NCI-H1417 (cell line): ENCODE measurements around the gene PLD1.
"Not testable (repeated sequence)": the region's sequence is repeated elsewhere in the genome, so short reads cannot be mapped to it uniquely, and the experiment has no call there.

Source experiments
- DNase-seq, 3 experiments: peaks; one replicate each; lab custom pipeline; 2025; lab: John Stamatoyannopoulos, UW

Gene PLD1

DNA sequence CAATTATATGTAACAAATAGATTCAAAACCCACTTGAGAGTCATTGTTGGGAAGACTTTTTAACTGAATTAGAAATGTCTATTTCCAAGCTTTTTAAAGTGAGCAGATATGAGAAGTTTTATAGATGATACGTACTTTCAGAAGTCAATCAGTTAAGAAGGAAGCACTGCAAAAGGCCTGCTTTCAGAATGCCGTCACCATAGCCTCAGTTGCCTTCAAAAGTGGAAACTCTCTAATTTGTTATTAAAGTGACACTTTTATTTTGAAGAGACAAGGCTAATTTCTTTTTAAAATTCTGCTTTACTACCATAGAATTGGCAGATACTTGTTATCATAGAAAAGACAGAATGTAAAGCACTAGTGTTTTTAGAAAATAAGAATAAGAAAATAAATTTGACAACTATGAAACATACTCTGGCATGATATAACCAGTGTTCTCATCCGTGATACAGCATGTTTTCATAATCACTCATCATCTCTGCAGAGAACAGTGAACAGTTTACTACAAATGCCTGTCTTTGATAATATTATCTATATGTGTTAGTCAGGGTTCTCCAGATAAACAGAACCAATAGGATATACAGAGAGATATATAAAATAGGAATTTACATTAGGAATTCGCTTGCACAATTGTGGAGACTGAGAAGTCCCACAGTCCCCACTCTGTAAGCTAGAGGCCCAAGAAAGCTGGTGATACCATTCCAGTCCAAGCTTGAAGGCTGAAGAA lies 7.0 kb upstream of the PLD1 start:
- DNase-seq: no peak

- DNase-seq: no peak
Observed at GRCh38 chr3:171815973-171816595, 5.8 kb upstream of the PLD1 start.

DNA sequence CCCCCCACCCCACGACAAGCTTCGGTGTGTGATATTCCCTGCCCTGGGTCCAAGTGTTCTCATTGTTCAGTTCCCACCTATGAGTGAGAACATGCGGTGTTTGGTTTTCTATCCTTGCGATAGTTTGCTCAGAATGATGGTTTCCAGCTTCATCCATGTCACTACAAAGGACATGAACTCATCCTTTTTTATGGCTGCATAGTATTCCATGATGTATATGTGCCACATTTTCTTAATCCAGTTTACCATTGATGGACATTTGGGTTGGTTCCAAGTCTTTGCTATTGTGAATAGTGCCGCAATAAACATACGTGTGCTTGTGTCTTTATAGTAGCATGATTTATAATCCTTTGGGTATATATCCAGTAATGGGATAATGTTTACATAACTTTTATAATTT lies 4.4 kb upstream of the PLD1 start:
- DNase-seq: not testable (repeated sequence)

DNA sequence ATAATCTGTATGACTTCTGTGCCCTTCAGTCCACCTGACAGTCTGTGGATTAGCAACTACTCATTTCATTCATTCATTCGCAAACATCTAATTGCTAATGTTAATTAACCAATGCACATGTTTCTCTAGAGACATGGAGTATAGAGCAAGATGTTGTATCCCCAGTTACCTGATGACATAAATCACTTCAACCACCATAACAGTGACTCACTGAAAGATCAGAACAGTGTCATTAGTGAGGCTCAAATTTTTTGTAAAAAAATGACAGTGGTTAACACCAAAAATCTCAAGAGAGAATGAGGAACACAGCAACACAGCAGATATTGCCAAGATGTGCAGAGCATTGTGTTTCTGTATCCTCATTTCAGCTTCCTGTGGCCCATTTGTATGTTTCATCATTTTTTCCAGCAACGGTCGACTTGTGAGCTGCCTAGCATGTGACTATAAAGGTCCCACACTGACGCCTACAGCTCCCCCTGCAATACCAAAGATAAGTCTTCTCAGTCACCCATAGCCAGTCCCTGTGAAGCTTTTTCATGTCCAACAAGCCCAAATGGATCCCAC lies 3.7 kb upstream of the PLD1 start:
- no peak for DNase-seq

DNA sequence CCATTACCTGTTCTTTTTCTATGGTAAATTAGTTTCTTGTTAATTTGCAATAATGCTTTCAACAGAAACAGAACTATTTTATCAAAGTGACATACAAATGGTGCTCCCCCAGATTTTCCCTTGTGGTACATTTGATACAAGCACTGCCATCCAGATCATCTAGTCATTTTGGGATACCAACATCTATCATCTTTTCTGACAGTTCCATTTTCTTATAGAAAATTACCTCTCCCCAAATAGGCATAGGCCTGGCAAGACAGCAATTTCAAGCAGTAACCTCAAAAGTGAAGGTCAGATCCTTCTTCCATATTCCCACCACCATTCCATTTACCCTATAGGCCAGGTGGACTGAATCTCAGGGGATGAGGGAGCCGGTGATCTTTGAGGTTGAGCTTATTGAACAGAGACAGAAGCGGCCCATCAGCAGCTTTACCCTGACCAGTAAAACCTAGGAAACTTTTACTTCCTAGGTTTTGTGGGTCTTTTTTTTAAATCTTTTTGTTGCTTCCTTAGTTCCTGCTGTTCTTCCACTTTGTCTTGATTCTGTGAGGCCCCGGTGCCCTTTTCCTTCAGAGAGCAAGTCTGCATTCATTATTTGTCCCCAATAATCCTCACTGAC lies 3.1 kb upstream of the PLD1 start:
- no peak for DNase-seq

- DNase-seq: no peak
Observed at GRCh38 chr3:171812811-171813210, 2.5 kb upstream of the PLD1 start.

DNA sequence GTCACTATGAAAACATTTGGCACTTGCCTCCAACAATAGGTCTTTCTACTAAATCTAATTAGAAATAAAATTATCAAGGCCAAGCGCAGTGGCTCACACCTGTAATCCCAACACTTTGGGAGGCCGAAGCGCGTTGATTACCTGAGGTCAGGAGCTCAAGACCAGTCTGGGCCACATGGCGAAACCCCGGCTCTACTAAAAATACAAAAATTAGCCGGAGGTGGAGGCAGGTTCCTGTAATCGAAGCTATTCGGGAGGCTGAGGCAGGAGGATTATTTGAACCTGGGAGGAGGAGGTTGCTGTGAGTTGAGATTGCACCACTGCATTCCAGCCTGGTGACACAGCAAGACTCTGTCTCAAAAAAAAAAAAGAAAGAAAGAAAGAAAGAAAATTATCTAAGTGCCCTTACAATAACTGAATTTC lies 1.6 kb upstream of the PLD1 start:
- DNase-seq: no peak

DNA sequence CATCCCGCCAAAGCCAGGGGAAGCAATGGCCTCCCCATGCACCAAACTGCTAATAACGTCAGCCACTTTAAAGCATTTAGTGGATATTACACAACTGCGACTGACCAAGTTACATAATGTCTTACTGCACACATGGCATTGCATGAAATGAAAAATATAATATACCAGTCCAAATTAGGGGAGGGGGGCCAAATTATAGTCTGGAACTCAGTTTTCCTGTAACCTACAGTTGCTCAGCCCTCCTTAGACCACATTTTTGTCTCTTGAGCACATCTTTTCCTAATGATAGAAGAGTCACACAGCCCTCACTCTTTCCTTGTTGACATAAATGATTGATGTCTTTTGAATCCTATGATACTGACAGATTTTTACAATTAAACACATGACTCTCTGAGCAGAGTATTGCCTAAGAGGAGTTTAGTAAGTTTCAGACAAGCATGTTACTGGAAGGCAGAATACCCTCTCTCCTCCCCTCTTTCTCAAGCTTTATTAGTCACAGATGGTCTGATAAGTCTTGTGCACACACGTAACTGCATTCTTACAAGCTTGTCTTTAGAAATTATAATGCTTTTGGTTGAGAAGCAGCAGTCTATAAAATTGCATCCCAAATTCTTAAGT lies 1.1 kb upstream of the PLD1 start:
- DNase-seq: peak in 1 of 3 experiments; percentile 33

GRCh38 chr3:171810629-171811294 lies 479 bp upstream of the PLD1 start:
- DNase-seq: peak in 1 of 3 experiments; percentile 33

- peak in 1 of 3 experiments; percentile 75 for DNase-seq
Observed at GRCh38 chr3:171809611-171809860, 747 bp downstream of the PLD1 start.

GRCh38 chr3:171807806-171808205 lies 2.5 kb downstream of the PLD1 start:
- DNase-seq: peak in 1 of 3 experiments; percentile 22

DNA sequence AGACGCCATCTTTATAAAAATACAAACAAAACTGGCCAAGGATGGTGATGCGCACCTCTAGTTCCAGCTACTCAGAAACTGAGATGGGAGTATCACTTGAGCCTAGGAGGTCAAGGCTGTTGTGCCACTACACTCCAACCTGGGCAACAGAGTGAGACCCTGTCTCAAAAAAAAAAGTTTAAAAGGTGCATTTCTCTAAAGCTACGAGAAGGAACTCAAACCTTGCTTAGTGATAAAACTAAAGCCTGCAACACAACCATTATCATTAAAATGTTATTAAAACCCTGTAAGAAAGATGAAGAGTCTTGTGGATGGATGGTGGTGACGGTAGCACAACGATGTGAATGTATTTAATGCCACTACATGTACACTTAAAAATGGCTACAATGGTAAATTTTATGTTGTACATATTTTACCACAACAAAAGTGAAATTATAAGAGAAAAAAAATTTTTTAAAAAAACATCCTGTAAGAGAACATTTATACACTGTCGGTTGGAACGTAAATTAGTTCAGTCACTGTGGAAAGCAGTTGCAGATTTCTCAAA lies 3.1 kb downstream of the PLD1 start:
- DNase-seq: no peak

- no peak for DNase-seq
Observed at GRCh38 chr3:171806200-171807128, 3.8 kb downstream of the PLD1 start.

DNA sequence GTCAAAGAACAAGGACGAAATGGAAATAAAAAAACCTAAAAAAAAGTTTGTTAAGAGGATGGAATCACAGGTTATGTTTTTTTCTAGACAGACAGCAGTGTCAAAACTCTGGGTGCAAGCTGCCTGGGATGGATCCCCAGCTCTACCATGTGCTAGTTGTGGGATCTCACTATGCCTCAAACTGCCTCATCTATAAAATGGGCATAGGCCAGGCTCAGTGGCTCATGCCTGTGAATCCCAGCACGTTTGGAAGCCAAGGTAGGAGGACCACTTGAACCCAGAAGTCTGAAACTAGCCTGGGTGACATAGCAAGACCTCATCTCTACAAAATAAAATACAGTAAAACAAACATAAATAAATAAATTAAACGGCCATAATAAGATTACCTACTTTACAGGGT lies 4.6 kb downstream of the PLD1 start:
- no peak for DNase-seq

GRCh38 chr3:171804618-171805389 lies 5.5 kb downstream of the PLD1 start:
- DNase-seq: no peak

GRCh38 chr3:171803044-171803443 lies 7.2 kb downstream of the PLD1 start:
- no peak for DNase-seq

DNA sequence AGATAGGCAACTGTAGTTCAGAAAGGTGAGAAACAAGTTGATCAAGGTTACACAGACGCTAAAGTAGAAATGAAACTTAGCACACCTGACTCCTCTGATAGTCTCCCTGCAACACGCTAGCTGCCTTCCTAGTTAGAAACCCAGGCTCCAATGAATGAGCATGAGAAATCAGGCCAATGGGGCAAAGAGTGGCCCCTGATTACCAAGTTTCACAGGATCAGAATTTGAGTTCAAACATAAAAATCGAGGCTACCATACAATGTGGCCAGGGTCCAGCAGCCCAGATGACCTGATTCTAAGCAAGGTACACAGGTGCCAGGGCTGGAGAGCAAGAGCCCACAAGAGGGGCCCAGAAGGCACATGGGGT lies 7.7 kb downstream of the PLD1 start:
- DNase-seq: no peak

DNA sequence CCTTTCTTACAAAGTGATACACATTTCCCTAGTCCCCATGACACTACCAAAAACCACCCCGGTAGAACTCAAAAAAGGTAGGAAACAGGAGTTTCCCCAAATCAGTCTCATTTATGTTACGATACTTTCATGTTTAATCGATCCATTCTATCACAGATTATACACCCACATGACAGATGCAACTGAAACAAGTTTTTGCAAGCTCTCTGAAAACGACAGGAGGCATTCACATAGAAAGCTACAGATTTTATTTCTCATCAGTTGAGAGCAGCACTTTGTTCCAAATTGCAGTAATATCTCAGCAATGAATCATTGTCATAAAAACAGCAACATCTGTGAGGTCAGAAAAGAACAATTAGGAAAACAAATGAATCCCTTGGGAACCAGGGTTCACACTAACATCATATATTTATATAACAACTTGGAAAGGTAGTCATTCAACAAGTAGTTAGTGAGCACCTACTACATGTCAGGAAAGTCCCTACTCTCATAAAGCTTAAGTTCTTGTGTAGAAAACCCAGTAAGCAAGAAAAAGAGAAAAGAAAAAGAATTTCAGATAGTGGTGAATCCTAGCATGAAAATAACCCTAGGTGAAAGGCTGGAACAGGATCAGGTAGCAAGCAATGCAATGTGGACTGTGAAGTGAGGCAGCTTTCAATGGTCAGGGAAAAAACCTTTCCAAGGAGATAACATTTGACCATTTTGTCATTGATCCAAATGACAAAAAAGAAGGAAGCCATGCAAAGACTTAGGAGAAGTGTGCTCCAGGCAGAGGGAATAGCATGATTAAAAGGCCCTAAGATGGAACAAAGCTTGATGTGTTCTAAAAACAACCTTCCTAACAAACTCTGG lies 8.3 kb downstream of the PLD1 start:
- DNase-seq: no peak

DNA sequence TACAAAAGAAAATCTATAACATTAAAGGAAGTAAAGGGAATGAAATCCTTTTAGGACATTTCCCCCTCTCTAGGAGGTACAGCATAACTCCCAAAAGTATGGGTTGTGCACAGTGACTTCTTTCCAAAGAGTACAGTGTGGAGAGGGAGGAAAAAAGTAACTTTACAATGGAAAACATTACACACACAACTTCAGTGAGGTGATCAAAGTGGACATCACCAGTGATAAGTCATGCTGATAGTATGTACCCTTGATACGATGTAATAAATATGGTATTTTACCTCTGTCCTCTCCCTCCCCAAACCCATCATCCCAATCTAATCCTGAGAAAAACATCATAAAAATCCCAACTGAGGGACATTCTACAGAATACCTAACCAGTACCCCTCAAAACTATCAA lies 10.8 kb downstream of the PLD1 start:
- no peak for DNase-seq
